CD4-positive, alpha-beta T cell treated with Interleukin-4 for 4 hours (primary cell): Measurements from ENCODE around the gene TRERF1.
A peak's percentile ranks its signal among the peaks of the same experiment; 100 is the strongest.

Experiments used
- DNase-seq: peaks from one replicate; pipeline ENCODE4 v3.0.0-alpha.2; 2020

Gene TRERF1

DNA sequence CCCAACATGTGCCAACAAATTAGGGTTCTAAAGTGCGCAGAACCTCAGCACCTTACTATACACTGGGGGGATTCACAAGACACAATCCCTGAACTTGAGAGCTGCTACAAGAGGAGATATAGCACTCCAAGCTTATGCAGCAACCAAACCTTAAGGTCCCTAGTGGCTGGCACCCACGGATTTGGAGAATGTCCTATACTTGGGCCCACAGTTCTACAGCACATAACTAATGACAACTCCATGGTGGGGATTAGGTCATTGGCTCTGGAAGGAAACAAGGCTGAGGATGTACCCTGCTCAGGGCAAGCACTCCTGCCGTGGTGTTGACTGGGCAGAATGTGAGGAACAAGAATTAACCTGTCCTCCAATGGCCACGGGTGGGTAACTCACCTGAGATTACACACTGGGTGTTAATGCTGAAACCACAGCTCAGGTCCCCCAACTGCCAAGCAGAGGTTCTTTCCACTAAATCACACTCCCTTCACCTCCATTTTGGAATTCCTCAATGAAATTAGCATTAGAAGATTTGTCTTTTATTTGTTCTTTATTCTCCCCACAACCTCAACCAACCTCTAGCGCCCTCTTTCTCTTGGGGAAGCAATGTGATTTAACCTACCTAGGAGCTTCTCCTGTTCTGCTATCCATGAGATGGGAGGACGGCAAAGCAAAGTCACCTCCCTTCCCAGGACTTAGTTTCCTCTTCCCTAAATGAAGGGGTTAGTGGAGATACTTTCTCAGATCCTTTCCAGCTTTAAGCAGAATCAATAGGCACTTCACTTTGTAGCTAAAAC, 32.0 kb downstream of the TRERF1 start:
- DNase-seq: no peak

- no peak for DNase-seq
Observed at GRCh38 chr6:42418724-42419123, 33.0 kb downstream of the TRERF1 start.

- DNase-seq: peak; percentile 74
Observed at GRCh38 chr6:42417641-42418112, 34.0 kb downstream of the TRERF1 start.

- no peak for DNase-seq
Observed at GRCh38 chr6:42411406-42411805, 40.3 kb downstream of the TRERF1 start.

DNA sequence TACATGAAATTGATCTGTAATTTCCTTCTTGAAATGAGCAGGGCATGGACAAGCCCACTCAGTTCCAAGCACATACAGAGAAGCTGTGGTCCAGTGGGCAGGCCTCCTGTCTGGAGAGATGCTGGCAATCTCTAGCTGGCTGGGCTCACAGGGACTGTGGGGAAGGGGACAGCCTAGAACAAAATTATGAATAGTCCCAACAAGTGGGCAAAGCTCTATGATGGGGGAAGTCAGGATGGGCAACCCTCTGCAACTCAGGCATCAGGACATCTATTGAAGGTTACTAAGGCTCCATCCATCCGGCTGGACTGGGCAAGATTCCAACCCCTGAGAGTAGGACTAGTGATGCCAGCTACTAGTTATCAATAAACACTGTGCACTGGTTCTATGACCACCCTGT, 40.9 kb downstream of the TRERF1 start:
- no peak for DNase-seq

DNA sequence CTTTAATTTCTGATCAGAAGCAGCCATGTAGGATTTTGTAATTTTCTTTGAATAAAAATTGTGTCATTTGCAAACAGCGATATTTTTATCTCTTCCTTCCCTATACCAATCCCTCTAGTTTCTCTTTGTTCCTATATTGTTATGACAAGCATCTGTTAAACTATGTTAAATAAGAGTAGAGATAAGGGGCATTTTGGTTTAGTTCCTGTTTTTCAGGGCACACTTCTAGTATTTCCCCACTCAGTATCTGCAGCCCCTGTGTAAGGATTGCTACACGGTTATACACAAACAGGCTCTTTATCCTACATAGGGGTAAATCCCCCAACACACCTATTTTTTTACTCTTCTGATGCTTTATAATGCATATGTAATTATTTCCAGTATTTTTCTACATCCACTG, 42.1 kb downstream of the TRERF1 start:
- no peak for DNase-seq

DNA sequence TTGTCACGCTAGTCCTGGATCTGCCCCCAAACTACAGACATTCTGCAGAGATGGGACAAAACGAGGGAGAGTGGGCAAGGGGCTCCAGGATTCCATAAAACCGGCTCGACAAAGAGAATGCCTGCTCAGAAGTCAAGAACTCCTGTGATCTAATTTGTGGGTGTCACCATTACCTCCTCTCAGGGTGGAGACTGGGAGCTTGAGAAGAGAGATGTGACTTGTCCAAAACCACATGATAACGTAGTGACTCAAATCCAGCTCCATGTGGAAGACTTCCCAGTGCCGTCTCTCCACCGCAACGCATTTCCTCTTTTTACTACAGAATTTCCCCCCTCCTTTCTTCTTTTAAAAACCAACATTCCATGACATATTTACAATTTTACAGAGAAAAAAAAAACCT, 44.3 kb downstream of the TRERF1 start:
- DNase-seq: no peak

DNA sequence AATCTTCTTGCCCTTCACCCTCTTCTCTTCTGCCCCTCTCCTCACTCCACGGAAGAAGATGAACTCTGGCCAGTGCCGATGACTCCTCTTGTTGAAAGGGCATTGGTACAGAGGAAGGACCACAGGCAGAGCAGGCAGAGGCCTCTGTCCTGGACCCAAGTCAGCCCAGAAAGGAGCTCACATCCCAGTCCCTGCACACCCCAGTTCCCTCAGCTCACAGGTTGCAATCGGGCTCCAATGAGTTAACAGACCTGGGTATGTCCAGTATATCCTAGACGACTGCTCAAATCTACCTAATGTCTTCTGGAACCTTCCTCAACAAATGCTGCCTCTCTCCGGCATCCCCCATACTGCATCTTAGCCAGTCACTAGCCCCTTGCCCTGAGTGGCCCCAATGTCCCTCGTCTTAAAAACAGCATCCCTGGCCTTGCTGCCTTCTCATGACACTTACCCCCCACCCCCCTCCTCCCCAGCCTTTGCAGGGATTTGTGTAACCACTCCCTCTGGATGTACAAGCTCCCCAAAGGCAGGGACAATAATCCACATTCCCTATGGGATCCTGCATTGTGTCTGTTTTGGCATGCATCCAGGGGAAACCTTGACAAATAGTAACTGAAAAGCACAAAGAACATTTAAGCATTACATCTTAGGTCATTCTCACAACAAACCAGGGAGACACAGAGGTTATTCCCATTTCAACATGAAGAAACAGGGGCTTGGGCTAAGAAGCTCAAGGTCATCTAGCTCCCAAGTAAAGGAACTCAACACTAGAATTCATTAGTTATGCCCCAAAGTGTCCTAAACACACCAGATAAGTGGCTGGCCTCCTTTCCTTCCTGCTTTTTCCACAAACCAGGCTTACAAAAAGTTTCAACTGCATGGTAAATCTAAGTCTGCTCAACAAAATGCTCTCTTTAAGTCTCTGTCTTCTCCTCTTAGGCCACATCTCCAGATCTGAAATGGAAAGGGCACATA, 45.1 kb downstream of the TRERF1 start:
- no peak for DNase-seq

DNA sequence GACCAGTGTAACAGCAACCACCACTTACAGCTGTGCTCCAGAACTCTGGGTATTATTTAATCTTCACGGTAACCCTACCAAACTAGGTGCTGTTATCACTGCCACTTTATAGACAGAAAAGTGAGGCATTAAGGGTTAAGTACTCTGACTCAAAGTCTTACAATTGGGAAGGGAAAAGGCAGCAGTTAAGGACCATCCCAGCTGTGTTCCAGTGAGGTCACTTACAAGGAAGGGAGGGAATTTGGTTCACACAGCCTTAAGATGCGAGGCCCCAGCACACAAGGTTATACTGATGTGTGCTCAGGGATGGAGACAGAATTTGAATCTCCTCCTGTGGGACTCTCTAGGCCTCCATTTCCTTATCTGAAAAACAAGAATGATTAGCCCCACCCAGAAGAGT, 46.7 kb downstream of the TRERF1 start:
- DNase-seq: no peak

DNA sequence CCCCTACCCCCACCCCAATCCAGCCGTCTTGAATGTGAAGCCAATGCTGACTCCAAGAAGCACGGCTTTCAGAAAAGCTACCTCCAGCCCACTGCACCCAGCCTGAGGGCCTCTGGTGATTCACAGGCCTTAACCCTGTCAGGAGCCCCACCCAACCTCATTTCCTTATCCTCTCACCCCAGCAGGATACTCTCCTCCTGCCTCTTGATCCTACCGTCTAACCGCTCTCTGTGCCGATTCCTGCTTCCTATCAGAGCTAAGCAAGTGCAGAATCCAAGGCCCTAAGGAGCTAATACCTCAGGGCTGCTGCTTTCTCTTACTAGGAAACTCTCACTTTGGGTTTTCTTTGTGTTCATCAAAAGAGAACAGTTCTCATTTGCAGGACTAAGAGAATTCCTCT, 47.2 kb downstream of the TRERF1 start:
- DNase-seq: peak; percentile 58

GRCh38 chr6:42403831-42404230, 47.9 kb downstream of the TRERF1 start:
- DNase-seq: no peak

DNA sequence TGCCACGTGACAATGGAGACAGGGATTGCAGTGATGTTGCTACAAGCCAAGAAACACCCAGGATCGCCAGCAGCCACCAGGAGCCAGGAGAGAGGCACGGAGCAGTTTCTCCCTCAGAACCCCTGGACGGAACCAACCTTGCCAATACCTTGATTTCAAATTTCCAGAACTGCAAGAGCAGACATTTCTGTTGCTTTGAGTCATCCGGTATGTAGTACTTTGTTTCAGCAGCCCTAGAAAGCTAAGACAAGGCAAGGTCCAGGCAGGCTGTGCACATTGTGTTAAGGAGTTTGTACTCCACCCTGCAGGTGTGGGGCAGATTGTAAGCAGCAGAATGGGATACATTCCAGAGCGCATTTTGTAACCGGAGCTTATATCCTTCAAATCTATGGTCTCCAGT, 48.3 kb downstream of the TRERF1 start:
- DNase-seq: no peak

DNA sequence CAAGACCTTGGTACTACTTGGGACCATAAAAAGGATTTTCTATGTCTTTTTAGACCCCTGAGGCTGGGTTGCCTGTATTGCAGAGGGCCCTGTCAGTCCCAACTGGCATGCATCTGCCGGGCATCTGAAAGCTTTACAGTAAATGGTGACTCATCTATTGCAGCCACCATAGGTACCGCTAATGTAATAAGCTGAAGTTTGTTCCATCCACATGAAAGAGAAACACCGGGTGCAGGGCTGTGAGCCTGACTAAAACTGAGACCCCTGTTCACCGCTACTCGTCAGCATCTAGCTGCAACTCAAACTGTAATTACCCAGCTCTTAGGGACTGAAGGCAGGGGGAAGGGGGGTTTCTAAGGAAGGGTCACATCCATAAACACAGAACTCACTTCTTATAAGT, 49.5 kb downstream of the TRERF1 start:
- peak; percentile 73 for DNase-seq

DNA sequence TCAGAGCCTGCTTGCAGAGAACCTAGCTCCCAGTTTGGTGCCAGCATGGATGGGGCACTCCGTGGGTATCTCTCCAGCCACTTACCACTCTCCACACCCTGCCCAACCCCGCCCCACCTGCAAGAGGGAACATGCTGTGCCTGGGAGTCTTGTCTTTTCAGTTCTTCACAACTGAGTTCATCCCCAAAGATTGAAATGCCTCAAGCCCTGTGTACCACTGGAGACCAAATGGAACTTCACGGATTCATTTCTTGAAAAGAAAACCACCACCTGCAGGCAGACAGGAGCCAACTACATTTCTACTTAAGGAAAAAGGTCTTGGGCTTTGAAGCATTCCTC, 50.1 kb downstream of the TRERF1 start:
- no peak for DNase-seq

DNA sequence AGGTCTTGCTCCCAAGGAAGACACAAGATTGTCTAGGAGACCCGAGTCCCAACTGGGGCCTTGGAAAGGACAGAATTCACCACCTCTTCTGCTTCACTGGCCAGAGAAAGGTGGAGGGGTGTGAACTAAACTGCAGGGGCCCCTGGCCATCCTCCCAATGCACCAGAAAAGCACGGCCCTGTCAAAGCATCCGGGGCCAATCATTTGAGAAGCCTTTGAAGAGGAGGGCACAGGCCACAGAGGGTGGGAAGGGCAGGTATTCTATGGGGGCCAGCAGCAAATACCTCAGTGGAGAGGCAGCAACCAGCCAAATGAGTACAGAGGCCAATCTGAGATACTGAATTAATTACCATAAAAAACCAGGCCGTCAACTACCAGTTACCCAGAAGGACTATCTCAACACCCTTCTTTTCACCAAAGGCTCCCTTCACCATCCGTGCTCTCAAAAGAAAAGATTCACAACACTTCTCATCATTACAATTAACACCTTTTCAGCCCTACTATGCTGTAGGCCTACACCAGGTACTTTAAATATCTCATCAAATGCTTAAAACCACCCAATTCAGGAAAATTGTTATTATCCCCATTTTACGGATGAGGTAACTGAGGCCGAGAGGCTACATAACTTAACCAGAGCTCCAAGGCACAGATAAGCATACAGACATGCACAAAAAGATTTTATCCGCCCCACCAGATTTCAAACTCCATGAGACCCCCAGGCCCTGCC, 50.7 kb downstream of the TRERF1 start:
- DNase-seq: no peak

DNA sequence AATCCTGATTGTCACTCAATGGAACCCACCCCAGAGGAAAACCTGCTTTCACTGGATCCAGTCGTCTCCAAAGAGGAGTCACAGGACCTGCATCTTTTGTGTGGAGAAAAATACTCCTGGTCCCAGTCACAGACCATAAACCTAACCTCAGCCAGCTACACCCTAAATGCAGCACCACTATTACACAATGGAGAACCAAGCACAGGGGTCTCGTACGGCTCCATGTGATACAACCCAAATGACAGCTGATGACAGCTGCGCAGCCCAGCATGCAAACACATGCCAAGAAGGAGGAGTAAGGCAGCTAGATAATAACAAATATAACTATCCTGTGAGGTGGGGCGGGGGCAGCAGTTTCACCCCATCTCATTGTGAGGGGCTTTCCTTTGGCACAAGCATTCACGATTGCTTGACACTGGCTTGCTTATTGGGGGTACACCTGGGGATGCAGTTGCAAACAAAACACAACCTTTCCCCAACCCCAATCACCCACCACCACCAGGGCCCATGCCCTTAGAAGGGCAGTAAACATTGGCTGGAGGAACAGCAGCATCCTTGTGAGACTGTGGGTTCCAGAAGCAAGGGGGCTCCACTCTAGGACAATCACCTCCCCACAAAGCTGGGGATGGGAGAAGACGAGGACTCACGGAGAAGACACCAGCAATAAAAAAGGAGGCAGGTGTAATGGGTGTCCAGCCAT, 51.5 kb downstream of the TRERF1 start:
- DNase-seq: no peak

DNA sequence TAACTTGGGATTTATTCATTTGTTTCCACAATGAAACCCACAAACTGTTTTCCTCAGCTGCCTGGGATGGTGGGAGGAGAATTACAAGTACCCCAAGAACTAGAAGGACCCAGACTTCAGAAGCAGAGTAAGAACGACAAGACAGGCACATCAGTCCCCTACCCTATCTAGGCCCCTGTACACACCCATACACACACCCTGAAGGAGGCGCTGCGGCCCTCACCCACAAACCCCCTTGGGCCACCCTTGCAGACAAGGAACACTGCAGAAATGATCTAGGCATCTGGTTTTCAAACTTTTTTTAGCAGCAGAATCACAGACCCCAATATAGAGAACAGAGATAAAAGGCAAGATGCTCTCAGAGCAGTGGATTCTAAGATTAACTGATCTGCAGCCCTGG, 55.0 kb downstream of the TRERF1 start:
- no peak for DNase-seq

GRCh38 chr6:42394881-42395620, 56.7 kb downstream of the TRERF1 start:
- no peak for DNase-seq

DNA sequence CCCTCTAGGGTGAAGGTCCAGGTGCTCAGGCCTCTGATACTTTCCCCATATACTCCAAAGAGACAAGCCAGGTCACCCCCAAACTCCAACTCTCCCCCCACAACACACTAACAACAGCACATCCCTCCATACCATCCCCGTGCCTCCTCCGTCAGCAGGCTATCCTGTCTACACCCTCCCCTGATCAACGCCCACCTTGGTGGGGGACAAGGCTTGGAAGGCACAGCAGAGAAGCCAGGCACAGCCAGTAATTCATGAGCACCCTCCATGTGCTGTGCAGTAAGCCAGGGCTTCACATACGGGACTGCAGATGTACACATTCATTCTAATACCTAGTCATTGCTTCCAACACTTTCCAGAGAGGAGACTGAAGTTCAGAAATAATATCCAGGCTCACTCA, 57.6 kb downstream of the TRERF1 start:
- no peak for DNase-seq

- DNase-seq: no peak
Observed at GRCh38 chr6:42393339-42393738, 58.4 kb downstream of the TRERF1 start.

DNA sequence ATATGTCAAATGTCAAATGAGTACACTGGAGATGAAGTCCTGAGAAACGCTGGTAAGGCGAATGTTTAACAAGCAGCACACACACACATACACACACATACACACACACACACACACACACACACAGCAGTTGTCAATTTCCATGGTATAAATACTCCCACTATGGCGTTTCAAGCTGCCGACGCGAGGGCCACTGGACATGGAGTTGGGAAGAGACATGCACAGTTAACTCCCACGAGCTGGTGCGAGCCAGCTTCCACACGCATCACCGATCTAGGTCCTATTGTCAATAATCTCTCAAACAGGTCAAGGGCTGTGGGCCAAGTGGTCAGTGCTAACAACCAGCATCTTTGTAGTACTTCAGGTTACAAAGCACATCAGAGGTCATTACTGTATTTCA, 58.9 kb downstream of the TRERF1 start:
- DNase-seq: no peak

DNA sequence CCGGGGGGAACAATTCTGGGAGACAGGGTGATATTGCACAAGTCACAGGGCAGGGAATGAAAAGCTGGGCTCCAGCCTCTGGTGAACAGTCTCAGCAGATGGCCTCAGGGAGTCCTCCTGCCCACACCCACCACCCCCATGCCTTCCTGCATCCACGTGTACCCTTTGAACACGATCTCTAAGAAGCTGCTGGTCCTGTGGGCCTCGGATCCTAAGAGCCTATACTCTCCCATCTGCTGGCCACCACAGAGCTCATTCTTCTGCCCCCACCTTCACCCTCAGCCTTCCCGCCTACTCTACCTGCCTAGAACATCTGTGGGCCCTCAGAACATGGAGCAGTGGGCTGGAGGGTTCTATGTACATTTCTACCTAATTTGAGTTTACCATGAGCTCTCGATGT, 60.3 kb downstream of the TRERF1 start:
- no peak for DNase-seq
